ENCODE data around the gene PTAFR. TPM values are rescaled to one million over a fixed set of nuclear protein-coding genes. Genes with fewer than 3 reads are reported as not detected.

PTAFR gene
- polyA plus RNA-seq (2013, experiment 1 of 2), result 0.18 TPM
- 0.15 TPM for polyA plus RNA-seq (2013, experiment 2 of 2)

- Histone ChIP-seq H3K27ac (ENCODE audit: low read depth, low read length, severe bottlenecking) (no peak within 1 kb of the TSS), H3K9me3 (ENCODE audit: control insufficient read depth, low read length) (no peaks in the 10 kb centered on the region), H3K4me1 (ENCODE audit: control insufficient read depth, insufficient read depth, low read length, poor library complexity, severe bottlenecking) (peaks cover 12% of the 10 kb centered on the region), H3K36me3 (ENCODE audit: control insufficient read depth, insufficient read depth, low read length) (no peaks in the 10 kb centered on the region), H3K4me3 (ENCODE audit: extremely low read depth, insufficient read depth, low read length, poor library complexity, severe bottlenecking) (no peak within 1 kb of the TSS)
- 85% methylated on average over 16 of the region's 18 CpGs for WGBS, 2 experiments (ENCODE audit: insufficient coverage in 2 of 2)
Observed at GRCh38 chr1:28176492-28177470, at the start of gene PTAFR. PTAFR (minus strand) TSS chr1:28176690; CDS start chr1:28151021, 25,669 bp downstream.

GRCh38 chr1:28213315-28213714 lies 36.8 kb upstream of the PTAFR start:
- 63 to 71% methylated on average over 1 to 2 of the region's 2 CpGs for WGBS, 2 experiments (ENCODE audit: insufficient coverage in 2 of 2)
- peaks cover 61% of the 10 kb centered on the region for H3K36me3 ChIP-seq (ENCODE audit: control insufficient read depth, insufficient read depth, low read length)

GRCh38 chr1:28209700-28210099 lies 33.2 kb upstream of the PTAFR start:
- H3K9me3 ChIP-seq (ENCODE audit: control insufficient read depth, low read length), result no peaks in the 10 kb centered on the region
- H3K4me1 ChIP-seq (ENCODE audit: control insufficient read depth, insufficient read depth, low read length, poor library complexity, severe bottlenecking), result no peaks in the 10 kb centered on the region
- H3K4me3 ChIP-seq (ENCODE audit: extremely low read depth, insufficient read depth, low read length, poor library complexity, severe bottlenecking), result no peak overlapping the region
- no peak overlapping the region for H3K27ac ChIP-seq (ENCODE audit: low read depth, low read length, severe bottlenecking)
- 86 to 100% methylated on average over 1 of the region's 1 CpG for WGBS, 2 experiments (ENCODE audit: insufficient coverage in 2 of 2)
- H3K36me3 ChIP-seq (ENCODE audit: control insufficient read depth, insufficient read depth, low read length), result peaks cover 85% of the 10 kb centered on the region

More at GRCh38 chr1:28213315-28213714, 36.8 kb upstream of the PTAFR start:
- Histone ChIP-seq H3K4me1 (ENCODE audit: control insufficient read depth, insufficient read depth, low read length, poor library complexity, severe bottlenecking) (no peaks in the 10 kb centered on the region), H3K9me3 (ENCODE audit: control insufficient read depth, low read length) (no peaks in the 10 kb centered on the region), H3K27ac (ENCODE audit: low read depth, low read length, severe bottlenecking) (no peak overlapping the region), H3K4me3 (ENCODE audit: extremely low read depth, insufficient read depth, low read length, poor library complexity, severe bottlenecking) (no peak overlapping the region)

GRCh38 chr1:28208818-28209441 lies 32.4 kb upstream of the PTAFR start:
- Histone ChIP-seq H3K9me3 (ENCODE audit: control insufficient read depth, low read length) (no peaks in the 10 kb centered on the region), H3K4me1 (ENCODE audit: control insufficient read depth, insufficient read depth, low read length, poor library complexity, severe bottlenecking) (no peaks in the 10 kb centered on the region), H3K27ac (ENCODE audit: low read depth, low read length, severe bottlenecking) (no peak overlapping the region), H3K4me3 (ENCODE audit: extremely low read depth, insufficient read depth, low read length, poor library complexity, severe bottlenecking) (no peak overlapping the region), H3K36me3 (ENCODE audit: control insufficient read depth, insufficient read depth, low read length) (peaks cover 87% of the 10 kb centered on the region)
- 56 to 71% methylated on average over 1 to 2 of the region's 4 CpGs for WGBS, 2 experiments (ENCODE audit: insufficient coverage in 2 of 2)

GRCh38 chr1:28205243-28205642 lies 28.8 kb upstream of the PTAFR start:
- no peaks in the 10 kb centered on the region for H3K9me3 ChIP-seq (ENCODE audit: control insufficient read depth, low read length)
- peaks cover 88% of the 10 kb centered on the region for H3K36me3 ChIP-seq (ENCODE audit: control insufficient read depth, insufficient read depth, low read length)
- no peak overlapping the region for H3K4me3 ChIP-seq (ENCODE audit: extremely low read depth, insufficient read depth, low read length, poor library complexity, severe bottlenecking)
- no peak overlapping the region for H3K27ac ChIP-seq (ENCODE audit: low read depth, low read length, severe bottlenecking)
- WGBS, 2 experiments (ENCODE audit: insufficient coverage in 2 of 2), result 92 to 93% methylated on average over 4 of the region's 4 CpGs
- no peaks in the 10 kb centered on the region for H3K4me1 ChIP-seq (ENCODE audit: control insufficient read depth, insufficient read depth, low read length, poor library complexity, severe bottlenecking)

GRCh38 chr1:28200234-28200873 lies 23.9 kb upstream of the PTAFR start:
- Histone ChIP-seq H3K4me1 (ENCODE audit: control insufficient read depth, insufficient read depth, low read length, poor library complexity, severe bottlenecking) (peaks cover 4% of the 10 kb centered on the region), H3K36me3 (ENCODE audit: control insufficient read depth, insufficient read depth, low read length) (peaks cover 69% of the 10 kb centered on the region), H3K9me3 (ENCODE audit: control insufficient read depth, low read length) (no peaks in the 10 kb centered on the region), H3K4me3 (ENCODE audit: extremely low read depth, insufficient read depth, low read length, poor library complexity, severe bottlenecking) (no peak overlapping the region), H3K27ac (ENCODE audit: low read depth, low read length, severe bottlenecking) (no peak overlapping the region)
- WGBS, 2 experiments (ENCODE audit: insufficient coverage in 2 of 2), result 90 to 100% methylated on average over 1 to 4 of the region's 6 CpGs

- H3K4me3 ChIP-seq (ENCODE audit: extremely low read depth, insufficient read depth, low read length, poor library complexity, severe bottlenecking), result no peak overlapping the region
- 85 to 86% methylated on average over 2 to 5 of the region's 8 CpGs for WGBS, 2 experiments (ENCODE audit: insufficient coverage in 2 of 2)
- H3K36me3 ChIP-seq (ENCODE audit: control insufficient read depth, insufficient read depth, low read length), result peaks cover 64% of the 10 kb centered on the region
- no peak overlapping the region for H3K27ac ChIP-seq (ENCODE audit: low read depth, low read length, severe bottlenecking)
- H3K9me3 ChIP-seq (ENCODE audit: control insufficient read depth, low read length), result no peaks in the 10 kb centered on the region
- peaks cover 4% of the 10 kb centered on the region for H3K4me1 ChIP-seq (ENCODE audit: control insufficient read depth, insufficient read depth, low read length, poor library complexity, severe bottlenecking)
Observed at GRCh38 chr1:28199328-28200233, 23.1 kb upstream of the PTAFR start.

- H3K36me3 ChIP-seq (ENCODE audit: control insufficient read depth, insufficient read depth, low read length), result peaks cover 46% of the 10 kb centered on the region
- H3K4me1 ChIP-seq (ENCODE audit: control insufficient read depth, insufficient read depth, low read length, poor library complexity, severe bottlenecking), result peaks cover 4% of the 10 kb centered on the region
- no peaks in the 10 kb centered on the region for H3K9me3 ChIP-seq (ENCODE audit: control insufficient read depth, low read length)
- WGBS, 2 experiments (ENCODE audit: insufficient coverage in 2 of 2), result 94 to 95% methylated on average over 4 to 12 of the region's 12 CpGs
- H3K4me3 ChIP-seq (ENCODE audit: extremely low read depth, insufficient read depth, low read length, poor library complexity, severe bottlenecking), result no peak overlapping the region
- no peak overlapping the region for H3K27ac ChIP-seq (ENCODE audit: low read depth, low read length, severe bottlenecking)
Observed at GRCh38 chr1:28197682-28198415, 21.4 kb upstream of the PTAFR start.

- Histone ChIP-seq H3K4me1 (ENCODE audit: control insufficient read depth, insufficient read depth, low read length, poor library complexity, severe bottlenecking) (peaks cover 4% of the 10 kb centered on the region), H3K4me3 (ENCODE audit: extremely low read depth, insufficient read depth, low read length, poor library complexity, severe bottlenecking) (no peak overlapping the region), H3K36me3 (ENCODE audit: control insufficient read depth, insufficient read depth, low read length) (peaks cover 33% of the 10 kb centered on the region), H3K27ac (ENCODE audit: low read depth, low read length, severe bottlenecking) (peak overlapping the region; percentile 36), H3K9me3 (ENCODE audit: control insufficient read depth, low read length) (no peaks in the 10 kb centered on the region)
- WGBS, 2 experiments (ENCODE audit: insufficient coverage in 2 of 2), result 55 to 79% methylated on average over 2 to 3 of the region's 3 CpGs
Observed at GRCh38 chr1:28196330-28196729, 19.8 kb upstream of the PTAFR start.
